ENCODE measurements around the gene FSD2. TPM values are rescaled to one million over a fixed set of nuclear protein-coding genes. Genes with fewer than 3 reads are reported as not detected.

FSD2 gene
- total and polyA plus RNA-seq, 9 of the 15 experiments (the other 6 are each of a cell fraction or from before 2014, with no cell fraction given), result 0.01 to 0.06 TPM; not detected in 7

GRCh38 chr15:82809308-82810060 lies 3.6 kb upstream of the FSD2 start, which contains the start of gene WHAMM (continued):
- TF ChIP-seq STAT6 (CRISPR knock-in tag; IDR thresholded peaks at IDR 0.05) (0 out of 2 replicates have a peak, but pooled peaks have one; percentile 94), SMARCB1 (IDR thresholded peaks at IDR 0.05; ENCODE audit: insufficient read length, low read depth) (no peak), CXXC5 (CRISPR knock-in tag; IDR thresholded peaks at IDR 0.05) (peak; percentile 70), CBX1 (IDR thresholded peaks at IDR 0.05; ENCODE audit: low read depth) (no peak), CCNT2 (IDR thresholded peaks at IDR 0.05; ENCODE audit: borderline replicate concordance, extremely low read depth, insufficient read length, low read depth, low read length) (peak; percentile 57), CGGBP1 (CRISPR knock-in tag; IDR thresholded peaks at IDR 0.05) (0 out of 2 replicates have a peak, but pooled peaks have one; percentile 17), MITF (IDR thresholded peaks at IDR 0.05) (peak; percentile 79; the same call in 1 of the 2 replicates), NKRF (IDR thresholded peaks at IDR 0.05; ENCODE audit: borderline replicate concordance) (no peak), POLR2B (IDR thresholded peaks at IDR 0.05; ENCODE audit: low read depth, partially characterized antibody) (peak; percentile 81), TAF7 (tag; IDR thresholded peaks at IDR 0.05) (peak; percentile 48; the same call in 1 of the 2 replicates), HDAC6 (IDR thresholded peaks at IDR 0.05; ENCODE audit: low read depth, low read length) (no peak), PHB (CRISPR knock-in tag; IDR thresholded peaks at IDR 0.05) (no peak), CBX3 (IDR thresholded peaks at IDR 0.05; ENCODE audit: borderline replicate concordance in 1 of 2, low read length in 2 of 2) (0 out of 3 replicates have a peak, but pooled peaks of 1 of the 2 experiments have one; percentile 4), KLF13 (tag; IDR thresholded peaks at IDR 0.05; ENCODE audit: borderline replicate concordance, low read depth) (no peak), MYBL2 (IDR thresholded peaks at IDR 0.05; ENCODE audit: low read depth) (no peak), MYBL2 (CRISPR knock-in tag; IDR thresholded peaks at IDR 0.05; ENCODE audit: borderline replicate concordance) (no peak), RBM25 (IDR thresholded peaks at IDR 0.05; ENCODE audit: low read depth, low read length, severe bottlenecking) (peak; percentile 97), MTA3 (IDR thresholded peaks at IDR 0.05; ENCODE audit: borderline replicate concordance) (peak; percentile 86; the same call in 1 of the 2 replicates)
- TF ChIP-seq, protein P1, sequence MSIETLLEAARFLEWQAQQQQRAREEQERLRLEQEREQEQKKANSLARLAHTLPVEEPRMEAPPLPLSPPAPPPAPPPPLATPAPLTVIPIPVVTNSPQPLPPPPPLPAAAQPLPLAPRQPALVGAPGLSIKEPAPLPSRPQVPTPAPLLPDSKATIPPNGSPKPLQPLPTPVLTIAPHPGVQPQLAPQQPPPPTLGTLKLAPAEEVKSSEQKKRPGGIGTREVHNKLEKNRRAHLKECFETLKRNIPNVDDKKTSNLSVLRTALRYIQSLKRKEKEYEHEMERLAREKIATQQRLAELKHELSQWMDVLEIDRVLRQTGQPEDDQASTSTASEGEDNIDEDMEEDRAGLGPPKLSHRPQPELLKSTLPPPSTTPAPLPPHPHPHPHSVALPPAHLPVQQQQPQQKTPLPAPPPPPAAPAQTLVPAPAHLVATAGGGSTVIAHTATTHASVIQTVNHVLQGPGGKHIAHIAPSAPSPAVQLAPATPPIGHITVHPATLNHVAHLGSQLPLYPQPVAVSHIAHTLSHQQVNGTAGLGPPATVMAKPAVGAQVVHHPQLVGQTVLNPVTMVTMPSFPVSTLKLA (conservative IDR thresholded peaks at IDR 0.05), result peak; percentile 15 to 53; a peak in 2 of 4 replicates
